HG02678 (cell line): ENCODE measurements around the gene IBA57.
"Not testable (repeated sequence)": the region's sequence is repeated elsewhere in the genome, so short reads cannot be mapped to it uniquely, and the experiment has no call there.

Experiments
- ATAC-seq: cut with Tn5 transposase; IDR thresholded peaks from one replicate; pipeline ENCODE4 v1.9.1; 2021; ENCODE audit warnings: mild to moderate bottlenecking, moderate library complexity; ENCODE audit not compliant: unreplicated experiment

The IBA57 gene

GRCh38 chr1:228210712-228211530 lies 45.3 kb downstream of the IBA57 start:
- ATAC-seq: no peak

GRCh38 chr1:228211531-228212414 lies 46.2 kb downstream of the IBA57 start:
- no peak for ATAC-seq

GRCh38 chr1:228212415-228212965 lies 46.9 kb downstream of the IBA57 start:
- ATAC-seq: no peak

GRCh38 chr1:228212966-228213844 lies 47.6 kb downstream of the IBA57 start:
- peak; percentile 92 for ATAC-seq

GRCh38 chr1:228213917-228214808 lies 48.6 kb downstream of the IBA57 start:
- ATAC-seq: no peak

- no peak for ATAC-seq
These were observed 49.5 kb downstream of the IBA57 start for GRCh38 chr1:228214921-228215662.

- no peak for ATAC-seq
These were observed 50.1 kb downstream of the IBA57 start for GRCh38 chr1:228215663-228216116.

GRCh38 chr1:228216371-228217320 lies 51.0 kb downstream of the IBA57 start:
- no peak for ATAC-seq

- ATAC-seq: no peak
These were observed 52.1 kb downstream of the IBA57 start for GRCh38 chr1:228217551-228218344.

GRCh38 chr1:228218513-228219244 lies 53.1 kb downstream of the IBA57 start:
- no peak for ATAC-seq

- ATAC-seq: no peak
These were observed 53.8 kb downstream of the IBA57 start for GRCh38 chr1:228219245-228219961.

GRCh38 chr1:228219962-228220780 lies 54.6 kb downstream of the IBA57 start:
- ATAC-seq: no peak

GRCh38 chr1:228221097-228221496 lies 55.5 kb downstream of the IBA57 start:
- ATAC-seq: not testable (repeated sequence)

GRCh38 chr1:228222548-228222947 lies 56.9 kb downstream of the IBA57 start:
- no peak for ATAC-seq
